ENCODE data around the gene VWDE. TPM values are rescaled to one million over a fixed set of nuclear protein-coding genes. Genes with fewer than 3 reads are reported as not detected.

VWDE gene
- total RNA-seq, 1 donor from 2014 or later = 23.8 TPM

GRCh38 chr7:12320241-12320986, 83.3 kb downstream of the VWDE start:
- peak overlapping the region; percentile 40 for H3K27ac Mint-ChIP-seq
- peaks cover 39% of the 10 kb centered on the region for H3K4me1 Mint-ChIP-seq
- no peak for TF ChIP-seq CTCF (IDR thresholded peaks at IDR 0.05; ENCODE audit: unreplicated experiment)
- peaks cover 3% of the 10 kb centered on the region for H3K9me3 Mint-ChIP-seq
- H3K27me3 Mint-ChIP-seq (ENCODE audit: low read depth) = no peaks in the 10 kb centered on the region
- no peak for DNase-seq (ENCODE audit: low spot score in 2 of 2, unreplicated experiment in 2 of 2)
- H3K36me3 Mint-ChIP-seq = peaks cover 4% of the 10 kb centered on the region
- H3K4me3 Mint-ChIP-seq = no peak overlapping the region

- Mint-ChIP-seq H3K36me3 (peaks cover 7% of the 10 kb centered on the region), H3K27ac (no peak overlapping the region), H3K4me1 (peaks cover 43% of the 10 kb centered on the region), H3K27me3 (ENCODE audit: low read depth) (no peaks in the 10 kb centered on the region), H3K4me3 (no peak overlapping the region), H3K9me3 (peaks cover 7% of the 10 kb centered on the region)
- no peak for DNase-seq (ENCODE audit: low spot score in 2 of 2, unreplicated experiment in 2 of 2)
- TF ChIP-seq CTCF (IDR thresholded peaks at IDR 0.05; ENCODE audit: unreplicated experiment) = no peak
Observed at GRCh38 chr7:12317675-12318074, 86.0 kb downstream of the VWDE start.

GRCh38 chr7:12316925-12317324, 86.7 kb downstream of the VWDE start:
- H3K4me1 Mint-ChIP-seq = peaks cover 36% of the 10 kb centered on the region

GRCh38 chr7:12315049-12315448, 88.6 kb downstream of the VWDE start:
- Mint-ChIP-seq H3K36me3 (peaks cover 7% of the 10 kb centered on the region), H3K4me1 (peaks cover 20% of the 10 kb centered on the region), H3K27ac (no peak overlapping the region), H3K27me3 (ENCODE audit: low read depth) (no peaks in the 10 kb centered on the region), H3K9me3 (peaks cover 11% of the 10 kb centered on the region), H3K4me3 (no peak overlapping the region)
- DNase-seq (ENCODE audit: low spot score in 2 of 2, unreplicated experiment in 2 of 2) = no peak
- TF ChIP-seq CTCF (IDR thresholded peaks at IDR 0.05; ENCODE audit: unreplicated experiment) = no peak

More at GRCh38 chr7:12316925-12317324, 86.7 kb downstream of the VWDE start:
- Mint-ChIP-seq H3K9me3 (peaks cover 11% of the 10 kb centered on the region), H3K27me3 (ENCODE audit: low read depth) (no peaks in the 10 kb centered on the region), H3K36me3 (peaks cover 7% of the 10 kb centered on the region), H3K27ac (peak overlapping the region; percentile 26), H3K4me3 (no peak overlapping the region)
- DNase-seq (ENCODE audit: low spot score in 2 of 2, unreplicated experiment in 2 of 2) = no peak
- TF ChIP-seq CTCF (IDR thresholded peaks at IDR 0.05; ENCODE audit: unreplicated experiment) = no peak

- Mint-ChIP-seq H3K27ac (no peak overlapping the region), H3K9me3 (peaks cover 11% of the 10 kb centered on the region), H3K36me3 (peaks cover 7% of the 10 kb centered on the region), H3K4me1 (peaks cover 19% of the 10 kb centered on the region), H3K27me3 (ENCODE audit: low read depth) (no peaks in the 10 kb centered on the region), H3K4me3 (no peak overlapping the region)
- TF ChIP-seq CTCF (IDR thresholded peaks at IDR 0.05; ENCODE audit: unreplicated experiment) = no peak
- no peak for DNase-seq (ENCODE audit: low spot score in 2 of 2, unreplicated experiment in 2 of 2)
Observed at GRCh38 chr7:12314199-12314598, 89.5 kb downstream of the VWDE start.
